HCT116 (cell line): ENCODE measurements around the gene P3H4. TPM values are rescaled to one million over a fixed set of nuclear protein-coding genes. Genes with fewer than 3 reads are reported as not detected.
A peak's percentile ranks its signal among the peaks of the same experiment; 100 is the strongest.

Experiments
- ATAC-seq: fragments of 200-7000 bp; cut with Tn5 transposase; 2 replicates; pipeline ENCODE4 v1.9.1; 2020; ENCODE audit warnings: mild to moderate bottlenecking, moderate library complexity
- BruUV-seq: library from RNA; stranded (reverse); fragments of 400-500 nt; replicated peaks from 2 replicates; lab custom pipeline; 2021; lab: Mats Ljungman, UMichigan
- CTCF ChIA-PET: fragments of 300-600 bp; sonication (Branson Sonifier 250); formaldehyde crosslinking; loops from one replicate; lab custom pipeline; 2021; ENCODE audit warnings: antibody characterized with exemption; lab: Charles Lee
- POLR2A ChIA-PET: fragments of 300-600, 350-600 bp; sonication (Branson Sonifier 250); formaldehyde crosslinking; loops from one replicate; lab custom pipeline; 2021; ENCODE audit warnings: antibody characterized with exemption; lab: Charles Lee
- RAD21 ChIA-PET, 2 experiments: fragments of 300-600 bp; sonication (Branson Sonifier 250); formaldehyde crosslinking; loops; one replicate each; lab custom pipeline; 2023; ENCODE audit warnings: low total read pairs in 2 of 2; ENCODE audit not compliant: uncharacterized antibody in 2 of 2, unreplicated experiment in 2 of 2, low non-redundant PET in 1 of 2; lab: Charles Lee
- DNase-seq: peaks from one replicate; pipeline ENCODE4 v3.0.0-alpha.2; 2010; ENCODE audit warnings: low read depth, low spot score
- H2AFZ ChIP-seq: fragments of 200-600 bp; shearing (Covaris generic), sonication (generic); 2 replicates; pipeline ENCODE4 v1.6.1; 2017; ENCODE audit warnings: low read depth, mixed run types, mixed read lengths, antibody characterized with exemption, low read length; ENCODE audit not compliant: poor library complexity, severe bottlenecking
- H3K27ac ChIP-seq: 2 replicates; pipeline ENCODE4 v1.5.1; 2012; ENCODE audit warnings: low read depth, low read length
- H3K27me3 ChIP-seq: fragments of 200-600 bp; sonication (generic); 2 replicates; pipeline ENCODE4 v1.6.1; 2016; ENCODE audit warnings: mixed run types, low read length, mixed read lengths; ENCODE audit not compliant: insufficient read depth
- H3K36me3 ChIP-seq, 2 experiments: fragments of 200-500 bp in 1 of 2; fragments of 200-600 bp in 1 of 2; sonication (Bioruptor generic) in 1 of 2; sonication (generic) in 1 of 2; 2 replicates each; pipeline versions ENCODE4 v1.5.1 to v1.6.1; 2014 to 2016; ENCODE audit warnings: low read length in 2 of 2, inconsistent platforms in 1 of 2, mixed read lengths in 1 of 2, mixed run types in 1 of 2; ENCODE audit not compliant: insufficient read depth in 2 of 2, control insufficient read depth in 1 of 2
- H3K4me1 ChIP-seq, 2 experiments: fragments of 200-600 bp in 1 of 2; sonication (generic) in 1 of 2; 2 replicates each; pipeline versions ENCODE4 v1.5.1 to v1.6.1; 2012 to 2017; ENCODE audit warnings: low read length in 2 of 2, inconsistent platforms in 1 of 2, mild to moderate bottlenecking in 1 of 2, mixed read lengths in 1 of 2, mixed run types in 1 of 2, moderate library complexity in 1 of 2; ENCODE audit not compliant: insufficient read depth in 2 of 2, control insufficient read depth in 1 of 2
- H3K4me2 ChIP-seq: fragments of 200-600 bp; sonication (generic); 2 replicates; pipeline ENCODE4 v1.6.1; 2017; ENCODE audit warnings: mixed run types, low read length, mixed read lengths
- H3K4me3 ChIP-seq, 2 experiments: fragments of 200-600 bp in 1 of 2; sonication (generic) in 1 of 2; replicated peaks in 1 of 2; 2 replicates each; pipeline ENCODE4 v1.5.1; 2011 to 2016; ENCODE audit warnings: low read length in 2 of 2, control low read depth in 1 of 2, low read depth in 1 of 2, mild to moderate bottlenecking in 1 of 2, mixed read lengths in 1 of 2, mixed run types in 1 of 2
- H3K79me2 ChIP-seq: fragments of 200-600 bp; sonication (generic); 2 replicates; pipeline ENCODE4 v1.6.1; 2017; ENCODE audit warnings: mild to moderate bottlenecking, mixed run types, low read length, moderate library complexity, mixed read lengths; ENCODE audit not compliant: insufficient read depth
- H3K9ac ChIP-seq: fragments of 200-600 bp; sonication (generic); 2 replicates; pipeline ENCODE4 v1.6.1; 2016; ENCODE audit warnings: low read length, mixed read lengths
- H3K9me2 ChIP-seq: fragments of 200-600 bp; sonication (generic), shearing (Covaris generic); 2 replicates; pipeline ENCODE4 v1.6.1; 2017; ENCODE audit warnings: mixed run types, mild to moderate bottlenecking, moderate library complexity; ENCODE audit not compliant: insufficient read depth
- H3K9me3 ChIP-seq, 2 experiments: fragments of 200-500 bp in 1 of 2; fragments of 200-600 bp in 1 of 2; sonication (Bioruptor generic) in 1 of 2; sonication (generic) in 1 of 2; 2 replicates each; pipeline ENCODE4 v1.6.1; 2014 to 2017; ENCODE audit warnings: low read length in 2 of 2, mixed read lengths in 2 of 2, inconsistent platforms in 1 of 2, low read depth in 1 of 2, mild to moderate bottlenecking in 1 of 2, mixed run types in 1 of 2, moderate library complexity in 1 of 2; ENCODE audit not compliant: control insufficient read depth in 1 of 2, insufficient read depth in 1 of 2
- H4K20me1 ChIP-seq: fragments of 200-600 bp; sonication (generic), shearing (Covaris generic); 2 replicates; pipeline ENCODE4 v1.6.1; 2017; ENCODE audit warnings: mixed run types, mild to moderate bottlenecking, moderate library complexity; ENCODE audit not compliant: insufficient read depth
- CEBPB ChIP-seq: IDR thresholded peaks from 2 replicates; pipeline ENCODE4 v1.6.1; 2012; ENCODE audit warnings: low read depth
- CTCF ChIP-seq, 3 experiments: fragments of 200-600 bp in 1 of 3; sonication (generic) in 1 of 3; IDR thresholded peaks in 2 of 3; conservative IDR thresholded peaks in 1 of 3; 2 replicates each; pipeline ENCODE4 v1.5.1; 2012 to 2017; ENCODE audit warnings: low read depth in 2 of 3, low read length in 2 of 3, antibody characterized with exemption in 1 of 3, borderline replicate concordance in 1 of 3, control low read depth in 1 of 3, mild to moderate bottlenecking in 1 of 3, mixed read lengths in 1 of 3, mixed run types in 1 of 3, moderate library complexity in 1 of 3; ENCODE audit not compliant: insufficient read depth in 1 of 3
- EZH2 ChIP-seq: fragments of 200-600 bp; sonication (generic); IDR thresholded peaks from 2 replicates; pipeline ENCODE4 v1.6.1; 2017; ENCODE audit warnings: antibody characterized with exemption, mixed run types
- EZH2phosphoT487 ChIP-seq: fragments of 200-600 bp; IDR thresholded peaks from 2 replicates; pipeline ENCODE4 v1.6.1; 2018; ENCODE audit warnings: antibody characterized with exemption, borderline replicate concordance
- MAX ChIP-seq: IDR thresholded peaks from 2 replicates; pipeline ENCODE4 v1.6.1; 2012
- SP1 ChIP-seq: IDR thresholded peaks from 2 replicates; pipeline ENCODE4 v1.6.1; 2012; ENCODE audit warnings: low read depth
- SRF ChIP-seq: IDR thresholded peaks from 2 replicates; pipeline ENCODE4 v1.6.1; 2012; ENCODE audit warnings: low read depth
- TCF7L2 ChIP-seq: IDR thresholded peaks from 2 replicates; pipeline ENCODE4 v1.7.0; 2011; ENCODE audit warnings: borderline replicate concordance, inconsistent platforms; ENCODE audit not compliant: insufficient read depth, insufficient read length; ENCODE audit errors: extremely low read depth
- ZFX ChIP-seq: fragments of 450-650 bp; IDR thresholded peaks from 2 replicates; pipeline ENCODE4 v1.6.1; 2017
- intact Hi-C: fragments of 100-400 bp; cut with micrococcal nuclease; formaldehyde crosslinking; loops from 2 replicates; pipeline ENCODE4 v1.10.0; 2022
- total RNA-seq: library from RNA; stranded (reverse); gene quantifications from one replicate; pipeline ENCODE4 v1.2.1, GENCODE V29; 2021; ENCODE audit not compliant: unreplicated experiment
- TF ChIP-seq, protein P1 (sequence below): IDR thresholded peaks from 2 replicates; pipeline ENCODE4 v1.6.1; 2011; ENCODE audit warnings: mild to moderate bottlenecking, low read length, moderate library complexity; ENCODE audit not compliant: insufficient replicate concordance; ENCODE audit errors: extremely low read depth

P3H4 gene
- total RNA-seq, 1 experiment from 2014 or later, result 23.4 TPM

DNA sequence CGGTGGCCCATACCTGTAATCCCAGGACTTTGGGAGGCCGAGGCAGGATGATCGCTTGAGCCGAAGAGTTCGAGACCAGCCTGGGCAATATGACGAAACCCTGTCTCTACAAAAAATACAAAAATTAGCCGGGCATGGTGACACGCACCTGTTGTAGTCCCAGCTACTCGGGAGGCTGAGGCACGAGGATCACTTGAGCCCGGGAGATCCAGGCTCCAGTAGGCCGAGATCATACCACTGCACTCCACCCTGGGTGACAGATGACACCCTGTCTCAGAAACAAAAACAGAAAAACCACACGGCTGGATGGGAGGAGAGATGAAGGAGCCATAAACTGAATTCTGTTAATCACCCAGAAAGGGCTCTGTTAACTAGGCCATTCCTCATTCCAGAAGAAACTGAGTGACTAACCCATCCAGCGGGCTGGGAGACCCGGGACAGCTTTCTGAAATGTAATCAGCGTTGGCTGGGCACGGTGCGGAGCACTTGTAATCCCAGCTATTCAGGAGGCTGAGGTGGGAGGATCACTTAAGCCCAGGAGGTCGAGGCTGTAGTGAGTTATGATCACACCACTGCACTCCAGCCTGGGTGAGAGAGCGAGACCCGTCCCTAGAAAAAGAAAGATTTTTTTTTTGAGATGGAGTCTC is 24.9 kb upstream of the P3H4 start:
- peak overlapping the region; percentile 76 for H2AFZ ChIP-seq
- peaks cover 8 to 12% of the 10 kb centered on the region in 2 experiments; a peak in 2 of 4 replicates for H3K36me3 ChIP-seq
- H3K79me2 ChIP-seq, result peaks cover 22% of the 10 kb centered on the region
- POLR2A ChIA-PET, result no interaction called here
- peaks cover 4 to 15% of the 10 kb centered on the region in 2 experiments; a peak in 3 of 4 replicates for H3K4me1 ChIP-seq
- ATAC-seq, result no peak
- DNase-seq, result no peak
- H3K9me2 ChIP-seq, result no peaks in the 10 kb centered on the region
- peak overlapping the region; percentile 78 to 86 for H3K4me3 ChIP-seq
- H4K20me1 ChIP-seq, result no peaks in the 10 kb centered on the region
- RAD21 ChIA-PET, result no interaction called here
- intact Hi-C loops, result no loop called here
- 0 out of 2 replicates have a peak overlapping the region, but pooled peaks have one; percentile 21 for H3K9ac ChIP-seq
- BruUV-seq, result no TSS peak
- TF ChIP-seq CEBPB (no peak), MAX (no peak), EZH2 (no peak), EZH2phosphoT487 (no peak), CTCF (IDR thresholded peaks at IDR 0.05 in 2 of 3, conservative IDR thresholded peaks at IDR 0.05 in 1 of 3; ENCODE audit: borderline replicate concordance in 1 of 3, insufficient read depth in 1 of 3, low read depth in 2 of 3, low read length in 2 of 3) (no peak), ZFX (no peak), SP1 (no peak), TCF7L2 (no peak), SRF (no peak)
- TF ChIP-seq, protein P1, sequence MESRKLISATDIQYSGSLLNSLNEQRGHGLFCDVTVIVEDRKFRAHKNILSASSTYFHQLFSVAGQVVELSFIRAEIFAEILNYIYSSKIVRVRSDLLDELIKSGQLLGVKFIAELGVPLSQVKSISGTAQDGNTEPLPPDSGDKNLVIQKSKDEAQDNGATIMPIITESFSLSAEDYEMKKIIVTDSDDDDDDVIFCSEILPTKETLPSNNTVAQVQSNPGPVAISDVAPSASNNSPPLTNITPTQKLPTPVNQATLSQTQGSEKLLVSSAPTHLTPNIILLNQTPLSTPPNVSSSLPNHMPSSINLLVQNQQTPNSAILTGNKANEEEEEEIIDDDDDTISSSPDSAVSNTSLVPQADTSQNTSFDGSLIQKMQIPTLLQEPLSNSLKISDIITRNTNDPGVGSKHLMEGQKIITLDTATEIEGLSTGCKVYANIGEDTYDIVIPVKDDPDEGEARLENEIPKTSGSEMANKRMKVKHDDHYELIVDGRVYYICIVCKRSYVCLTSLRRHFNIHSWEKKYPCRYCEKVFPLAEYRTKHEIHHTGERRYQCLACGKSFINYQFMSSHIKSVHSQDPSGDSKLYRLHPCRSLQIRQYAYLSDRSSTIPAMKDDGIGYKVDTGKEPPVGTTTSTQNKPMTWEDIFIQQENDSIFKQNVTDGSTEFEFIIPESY, result no peak
- TF ChIP-seq, all 23 proteins: peak for 0
- CTCF ChIA-PET, result no interaction called here
- Histone ChIP-seq H3K9me3 (no peaks in the 10 kb centered on the region), H3K4me2 (peak overlapping the region; percentile 81), H3K27me3 (no peaks in the 10 kb centered on the region), H3K27ac (peak overlapping the region; percentile 29; the same call in 1 of the 2 replicates)
